Endothelial cell (in vitro differentiated cells): ENCODE measurements around the gene OAF. TPM values are rescaled to one million over a fixed set of nuclear protein-coding genes. Genes with fewer than 3 reads are reported as not detected.

Source experiments
- DNase-seq: peaks from one replicate; pipeline ENCODE4 v3.0.0; 2021; ENCODE audit warnings: low spot score
- H3K27ac Mint-ChIP-seq: one replicate; pipeline ENCODE4 v1.8.0; 2021; ENCODE audit warnings: mixed read lengths, inconsistent platforms; ENCODE audit not compliant: unreplicated experiment
- H3K27me3 Mint-ChIP-seq: one replicate; pipeline ENCODE4 v1.8.0; 2021; ENCODE audit warnings: mild to moderate bottlenecking, moderate library complexity, mixed read lengths, inconsistent platforms; ENCODE audit not compliant: unreplicated experiment
- H3K36me3 Mint-ChIP-seq: one replicate; pipeline ENCODE4 v1.8.0; 2021; ENCODE audit warnings: mild to moderate bottlenecking, low read depth, mixed read lengths, inconsistent platforms; ENCODE audit not compliant: unreplicated experiment
- H3K4me1 Mint-ChIP-seq: one replicate; pipeline ENCODE4 v1.8.0; 2021; ENCODE audit warnings: mild to moderate bottlenecking, mixed read lengths, inconsistent platforms; ENCODE audit not compliant: unreplicated experiment
- H3K4me3 Mint-ChIP-seq: one replicate; pipeline ENCODE4 v1.8.0; 2021; ENCODE audit warnings: mild to moderate bottlenecking, mixed read lengths, inconsistent platforms; ENCODE audit not compliant: unreplicated experiment
- H3K9me3 Mint-ChIP-seq: one replicate; pipeline ENCODE4 v1.8.0; 2021; ENCODE audit warnings: mixed read lengths, inconsistent platforms; ENCODE audit not compliant: unreplicated experiment
- total RNA-seq: library from RNA; stranded (reverse); fragmentation: NEBNext Ultra II Directional; extraction: Animal tissue kit (Norgen Biotek cat#: 25700); gene quantifications from one replicate; pipeline ENCODE4 v1.2.1, GENCODE V29; 2021; ENCODE audit not compliant: unreplicated experiment
- TF ChIP-seq, protein P1 (sequence below): fragments of 200-600 bp; sonication (generic); IDR thresholded peaks from one replicate; pipeline ENCODE4 v1.5.0; 2021; ENCODE audit warnings: antibody characterized with exemption; ENCODE audit not compliant: unreplicated experiment

The OAF gene
- total RNA-seq, 1 donor from 2014 or later = 15.5 TPM

DNA sequence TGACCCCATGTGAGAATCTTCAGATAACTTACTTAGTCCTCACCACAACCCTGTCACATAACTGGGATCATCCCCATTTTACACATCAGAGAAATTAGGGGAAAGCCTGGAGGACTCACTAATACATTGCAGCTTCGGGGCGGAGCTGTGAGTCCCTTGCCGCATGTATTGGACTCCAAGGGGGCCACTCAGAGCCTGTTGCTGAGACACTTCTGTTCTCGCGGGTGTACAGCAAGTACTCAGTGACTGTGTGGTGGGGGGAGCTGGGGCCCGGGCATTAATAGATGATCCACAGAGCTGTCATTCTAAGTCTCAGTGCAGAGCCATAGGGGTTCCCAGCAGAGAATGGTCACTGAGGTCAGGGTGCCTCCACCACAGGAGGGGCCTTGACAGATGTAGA lies 13.5 kb downstream of the OAF start:
- Mint-ChIP-seq H3K4me1 (peaks cover 44% of the 10 kb centered on the region), H3K36me3 (peaks cover 10% of the 10 kb centered on the region), H3K27me3 (peaks cover 8% of the 10 kb centered on the region), H3K9me3 (no peaks in the 10 kb centered on the region), H3K4me3 (no peak overlapping the region), H3K27ac (peak overlapping the region; percentile 38)
- TF ChIP-seq, protein P1, sequence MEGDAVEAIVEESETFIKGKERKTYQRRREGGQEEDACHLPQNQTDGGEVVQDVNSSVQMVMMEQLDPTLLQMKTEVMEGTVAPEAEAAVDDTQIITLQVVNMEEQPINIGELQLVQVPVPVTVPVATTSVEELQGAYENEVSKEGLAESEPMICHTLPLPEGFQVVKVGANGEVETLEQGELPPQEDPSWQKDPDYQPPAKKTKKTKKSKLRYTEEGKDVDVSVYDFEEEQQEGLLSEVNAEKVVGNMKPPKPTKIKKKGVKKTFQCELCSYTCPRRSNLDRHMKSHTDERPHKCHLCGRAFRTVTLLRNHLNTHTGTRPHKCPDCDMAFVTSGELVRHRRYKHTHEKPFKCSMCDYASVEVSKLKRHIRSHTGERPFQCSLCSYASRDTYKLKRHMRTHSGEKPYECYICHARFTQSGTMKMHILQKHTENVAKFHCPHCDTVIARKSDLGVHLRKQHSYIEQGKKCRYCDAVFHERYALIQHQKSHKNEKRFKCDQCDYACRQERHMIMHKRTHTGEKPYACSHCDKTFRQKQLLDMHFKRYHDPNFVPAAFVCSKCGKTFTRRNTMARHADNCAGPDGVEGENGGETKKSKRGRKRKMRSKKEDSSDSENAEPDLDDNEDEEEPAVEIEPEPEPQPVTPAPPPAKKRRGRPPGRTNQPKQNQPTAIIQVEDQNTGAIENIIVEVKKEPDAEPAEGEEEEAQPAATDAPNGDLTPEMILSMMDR = no peak
- no peak for DNase-seq

GRCh38 chr11:120224972-120225909 lies 14.4 kb downstream of the OAF start:
- Mint-ChIP-seq H3K4me3 (no peak overlapping the region), H3K27ac (peak overlapping the region; percentile 78), H3K9me3 (no peaks in the 10 kb centered on the region), H3K4me1 (peaks cover 43% of the 10 kb centered on the region), H3K36me3 (peaks cover 8% of the 10 kb centered on the region), H3K27me3 (peaks cover 6% of the 10 kb centered on the region)
- DNase-seq = no peak
- TF ChIP-seq, protein P1 = no peak

DNA sequence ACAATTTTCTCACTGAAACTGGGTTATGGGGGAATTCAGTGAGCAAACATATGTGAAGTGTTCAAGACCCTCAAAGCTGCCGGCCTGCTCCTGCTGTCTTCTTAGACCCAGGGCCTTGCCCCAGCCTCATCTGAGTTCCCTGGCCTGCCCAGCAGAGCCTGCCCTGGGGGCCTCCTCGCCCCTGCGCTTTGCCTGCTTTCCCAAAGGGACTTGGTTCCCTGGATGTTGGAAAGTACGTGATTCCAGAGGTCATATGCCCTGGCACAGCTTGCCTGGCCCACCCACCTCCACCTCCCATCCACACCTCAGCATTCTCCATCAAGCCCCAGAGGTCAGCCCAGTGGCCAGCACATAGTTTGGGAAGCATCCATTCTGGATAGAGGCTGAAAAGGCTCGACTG lies 15.4 kb downstream of the OAF start:
- peak overlapping the region; percentile 54 for H3K4me3 Mint-ChIP-seq
- H3K27me3 Mint-ChIP-seq = peaks cover 6% of the 10 kb centered on the region
- no peak for DNase-seq
- TF ChIP-seq, protein P1 = no peak
- no peaks in the 10 kb centered on the region for H3K9me3 Mint-ChIP-seq
- peaks cover 42% of the 10 kb centered on the region for H3K4me1 Mint-ChIP-seq
- H3K36me3 Mint-ChIP-seq = peaks cover 2% of the 10 kb centered on the region
- H3K27ac Mint-ChIP-seq = peak overlapping the region; percentile 21

- H3K4me3 Mint-ChIP-seq = no peak overlapping the region
- H3K36me3 Mint-ChIP-seq = peaks cover 2% of the 10 kb centered on the region
- H3K27me3 Mint-ChIP-seq = peaks cover 6% of the 10 kb centered on the region
- TF ChIP-seq, protein P1 = no peak
- no peak overlapping the region for H3K27ac Mint-ChIP-seq
- DNase-seq = no peak
- H3K4me1 Mint-ChIP-seq = peaks cover 42% of the 10 kb centered on the region
- H3K9me3 Mint-ChIP-seq = no peaks in the 10 kb centered on the region
These were observed 15.9 kb downstream of the OAF start for GRCh38 chr11:120226714-120227113.

GRCh38 chr11:120227228-120227852 lies 16.5 kb downstream of the OAF start:
- DNase-seq = no peak
- TF ChIP-seq, protein P1 = no peak
- peaks cover 6% of the 10 kb centered on the region for H3K27me3 Mint-ChIP-seq
- no peak overlapping the region for H3K4me3 Mint-ChIP-seq
- H3K27ac Mint-ChIP-seq = no peak overlapping the region
- H3K9me3 Mint-ChIP-seq = no peaks in the 10 kb centered on the region
- H3K4me1 Mint-ChIP-seq = peaks cover 42% of the 10 kb centered on the region
- H3K36me3 Mint-ChIP-seq = peaks cover 2% of the 10 kb centered on the region
